ENCODE results near the gene GPR3.

GPR3 gene

GRCh38 chr1:27392096-27392777 is at the start of gene GPR3:
TSS of gene GPR3 (plus strand) at chr1:27392622. CDS start at chr1:27393799, 1,177 bp downstream.
- TF ChIP-seq FOXM1 (IDR thresholded peaks at IDR 0.05; ENCODE audit: borderline replicate concordance, low read depth) (peak; percentile 83), TEAD4 (IDR thresholded peaks at IDR 0.05) (no peak), CEBPB (IDR thresholded peaks at IDR 0.05) (no peak), YY1 (IDR thresholded peaks at IDR 0.05; ENCODE audit: low read depth) (no peak), CREB1 (IDR thresholded peaks at IDR 0.05; ENCODE audit: low read depth) (peak; percentile 50; the same call in 1 of the 2 replicates), NFIC (IDR thresholded peaks at IDR 0.05) (no peak), EP300 (IDR thresholded peaks at IDR 0.05; ENCODE audit: borderline replicate concordance) (no peak), TCF12 (IDR thresholded peaks at IDR 0.05; ENCODE audit: low read depth) (peak; percentile 52; the same call in 1 of the 2 replicates), ZBTB7A (IDR thresholded peaks at IDR 0.05; ENCODE audit: low read depth) (peak; percentile 99), TAF1 (IDR thresholded peaks at IDR 0.05; ENCODE audit: low read depth) (no peak), EGR1 (IDR thresholded peaks at IDR 0.05) (no peak), RAD21 (IDR thresholded peaks at IDR 0.05; ENCODE audit: low read depth) (peak; percentile 12; the same call in 1 of the 2 replicates)
- TF ChIP-seq, protein P1, sequence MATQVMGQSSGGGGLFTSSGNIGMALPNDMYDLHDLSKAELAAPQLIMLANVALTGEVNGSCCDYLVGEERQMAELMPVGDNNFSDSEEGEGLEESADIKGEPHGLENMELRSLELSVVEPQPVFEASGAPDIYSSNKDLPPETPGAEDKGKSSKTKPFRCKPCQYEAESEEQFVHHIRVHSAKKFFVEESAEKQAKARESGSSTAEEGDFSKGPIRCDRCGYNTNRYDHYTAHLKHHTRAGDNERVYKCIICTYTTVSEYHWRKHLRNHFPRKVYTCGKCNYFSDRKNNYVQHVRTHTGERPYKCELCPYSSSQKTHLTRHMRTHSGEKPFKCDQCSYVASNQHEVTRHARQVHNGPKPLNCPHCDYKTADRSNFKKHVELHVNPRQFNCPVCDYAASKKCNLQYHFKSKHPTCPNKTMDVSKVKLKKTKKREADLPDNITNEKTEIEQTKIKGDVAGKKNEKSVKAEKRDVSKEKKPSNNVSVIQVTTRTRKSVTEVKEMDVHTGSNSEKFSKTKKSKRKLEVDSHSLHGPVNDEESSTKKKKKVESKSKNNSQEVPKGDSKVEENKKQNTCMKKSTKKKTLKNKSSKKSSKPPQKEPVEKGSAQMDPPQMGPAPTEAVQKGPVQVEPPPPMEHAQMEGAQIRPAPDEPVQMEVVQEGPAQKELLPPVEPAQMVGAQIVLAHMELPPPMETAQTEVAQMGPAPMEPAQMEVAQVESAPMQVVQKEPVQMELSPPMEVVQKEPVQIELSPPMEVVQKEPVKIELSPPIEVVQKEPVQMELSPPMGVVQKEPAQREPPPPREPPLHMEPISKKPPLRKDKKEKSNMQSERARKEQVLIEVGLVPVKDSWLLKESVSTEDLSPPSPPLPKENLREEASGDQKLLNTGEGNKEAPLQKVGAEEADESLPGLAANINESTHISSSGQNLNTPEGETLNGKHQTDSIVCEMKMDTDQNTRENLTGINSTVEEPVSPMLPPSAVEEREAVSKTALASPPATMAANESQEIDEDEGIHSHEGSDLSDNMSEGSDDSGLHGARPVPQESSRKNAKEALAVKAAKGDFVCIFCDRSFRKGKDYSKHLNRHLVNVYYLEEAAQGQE (IDR thresholded peaks at IDR 0.05; ENCODE audit: low read depth): no peak
- TF ChIP-seq, protein P2, sequence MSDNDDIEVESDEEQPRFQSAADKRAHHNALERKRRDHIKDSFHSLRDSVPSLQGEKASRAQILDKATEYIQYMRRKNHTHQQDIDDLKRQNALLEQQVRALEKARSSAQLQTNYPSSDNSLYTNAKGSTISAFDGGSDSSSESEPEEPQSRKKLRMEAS (IDR thresholded peaks at IDR 0.05): no peak
- TF ChIP-seq, protein P3, sequence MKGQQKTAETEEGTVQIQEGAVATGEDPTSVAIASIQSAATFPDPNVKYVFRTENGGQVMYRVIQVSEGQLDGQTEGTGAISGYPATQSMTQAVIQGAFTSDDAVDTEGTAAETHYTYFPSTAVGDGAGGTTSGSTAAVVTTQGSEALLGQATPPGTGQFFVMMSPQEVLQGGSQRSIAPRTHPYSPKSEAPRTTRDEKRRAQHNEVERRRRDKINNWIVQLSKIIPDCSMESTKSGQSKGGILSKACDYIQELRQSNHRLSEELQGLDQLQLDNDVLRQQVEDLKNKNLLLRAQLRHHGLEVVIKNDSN (IDR thresholded peaks at IDR 0.05): no peak

DNA sequence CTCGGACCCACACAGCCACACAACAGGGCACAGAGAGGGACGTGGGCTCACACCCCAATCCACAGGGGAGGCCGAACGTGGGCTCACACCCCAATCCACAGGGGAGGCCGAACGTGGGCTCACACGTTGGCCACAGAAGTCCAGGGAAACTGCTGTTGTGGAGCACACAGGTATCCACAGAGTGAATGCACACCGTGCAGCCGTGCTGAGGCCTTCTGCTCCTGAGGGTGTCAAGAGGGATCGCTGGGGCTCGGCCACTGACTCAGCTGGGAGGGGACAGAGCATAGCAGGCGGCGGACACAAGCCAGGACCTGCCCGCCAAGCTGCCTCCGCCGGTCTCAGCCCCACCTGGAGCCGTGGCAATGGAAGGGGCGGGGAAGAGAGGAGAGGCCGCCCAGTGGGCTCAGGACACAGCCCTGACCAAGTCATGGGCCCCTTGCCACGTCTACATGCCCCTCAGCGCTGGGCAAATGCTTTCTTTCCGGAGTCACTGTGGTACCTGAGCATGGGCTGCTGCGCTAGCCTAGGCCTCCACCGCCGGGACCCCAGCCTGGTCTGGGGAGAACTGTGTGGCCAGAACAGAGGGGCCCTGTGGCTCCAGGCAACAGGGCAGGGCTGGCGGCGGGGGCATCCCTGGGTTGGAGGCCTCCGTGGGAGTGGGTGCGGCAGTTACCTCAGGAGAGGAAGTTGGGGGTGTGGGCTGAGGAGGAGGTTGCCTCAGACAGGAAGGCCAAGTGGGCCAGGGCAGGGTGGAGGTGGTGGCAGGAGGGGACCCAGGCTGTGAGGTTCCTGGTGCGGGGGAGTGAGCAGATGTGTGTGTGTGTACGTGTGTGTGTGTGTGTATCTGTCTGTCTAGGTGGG is 49.4 kb upstream of the GPR3 start:
- TF ChIP-seq NFIC (IDR thresholded peaks at IDR 0.05): no peak
- no peak for TF ChIP-seq TEAD4 (IDR thresholded peaks at IDR 0.05)
- peak; percentile 23; the same call in 1 of the 2 replicates for TF ChIP-seq TCF12 (IDR thresholded peaks at IDR 0.05; ENCODE audit: low read depth)
- TF ChIP-seq CREB1 (IDR thresholded peaks at IDR 0.05; ENCODE audit: low read depth): no peak
- TF ChIP-seq EGR1 (IDR thresholded peaks at IDR 0.05): no peak
- TF ChIP-seq, protein P3 (IDR thresholded peaks at IDR 0.05): no peak
- TF ChIP-seq YY1 (IDR thresholded peaks at IDR 0.05; ENCODE audit: low read depth): no peak; the same call in 1 of the 2 replicates
- TF ChIP-seq, protein P2 (IDR thresholded peaks at IDR 0.05): peak; percentile 76

DNA sequence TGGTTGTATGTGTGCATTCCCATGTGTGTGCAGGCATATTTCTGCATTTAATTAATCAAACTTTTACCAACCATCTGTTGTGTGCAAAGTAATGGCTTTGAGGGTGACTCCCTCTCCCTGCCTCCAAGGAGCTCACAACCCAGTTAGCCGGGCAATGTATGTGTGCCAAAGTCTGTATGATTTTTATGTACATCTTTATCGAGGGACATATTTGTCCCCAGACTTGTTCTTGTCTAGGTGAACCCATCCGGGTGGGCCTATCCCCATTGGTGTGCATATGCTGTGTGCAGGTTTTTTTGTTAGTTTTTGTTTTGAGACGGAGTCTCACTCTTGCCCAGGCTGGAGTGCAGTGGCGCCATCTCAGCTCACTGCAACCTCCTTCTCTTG is 48.8 kb upstream of the GPR3 start:
- TF ChIP-seq, protein P2 (IDR thresholded peaks at IDR 0.05): no peak
- TF ChIP-seq EP300 (IDR thresholded peaks at IDR 0.05; ENCODE audit: borderline replicate concordance) (no peak), YY1 (IDR thresholded peaks at IDR 0.05; ENCODE audit: low read depth) (no peak), FOXM1 (IDR thresholded peaks at IDR 0.05; ENCODE audit: borderline replicate concordance, low read depth) (no peak), TCF12 (IDR thresholded peaks at IDR 0.05; ENCODE audit: low read depth) (no peak), NFIC (IDR thresholded peaks at IDR 0.05) (no peak), CREB1 (IDR thresholded peaks at IDR 0.05; ENCODE audit: low read depth) (no peak), RAD21 (IDR thresholded peaks at IDR 0.05; ENCODE audit: low read depth) (no peak), TAF1 (IDR thresholded peaks at IDR 0.05; ENCODE audit: low read depth) (no peak), EGR1 (IDR thresholded peaks at IDR 0.05) (no peak)
- TF ChIP-seq, protein P3 (IDR thresholded peaks at IDR 0.05): no peak

DNA sequence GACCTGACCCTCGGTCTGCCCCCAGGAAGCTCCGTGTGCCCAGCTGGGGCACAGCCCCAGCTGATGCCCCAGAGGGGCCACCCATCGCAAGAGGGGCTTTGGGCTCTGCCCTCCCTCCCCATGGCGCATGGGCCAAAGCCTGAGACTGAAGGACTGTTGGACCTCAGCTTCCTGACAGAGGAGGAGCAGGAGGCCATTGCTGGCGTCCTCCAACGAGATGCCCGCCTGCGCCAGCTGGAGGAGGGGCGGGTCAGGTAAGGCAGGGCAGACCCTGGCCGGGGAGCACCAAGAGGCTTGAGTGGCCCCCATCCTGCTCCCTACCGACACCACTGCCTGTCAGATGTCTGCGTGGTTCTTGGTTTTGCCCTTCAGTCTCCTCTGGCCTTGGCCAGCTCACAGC is 47.1 kb upstream of the GPR3 start:
- TF ChIP-seq, protein P3 (IDR thresholded peaks at IDR 0.05): no peak
- no peak for TF ChIP-seq NFIC (IDR thresholded peaks at IDR 0.05)
- TF ChIP-seq EP300 (IDR thresholded peaks at IDR 0.05; ENCODE audit: borderline replicate concordance): no peak
- TF ChIP-seq EGR1 (IDR thresholded peaks at IDR 0.05): no peak
- no peak for TF ChIP-seq ZBTB7A (IDR thresholded peaks at IDR 0.05; ENCODE audit: low read depth)
- no peak for TF ChIP-seq FOXM1 (IDR thresholded peaks at IDR 0.05; ENCODE audit: borderline replicate concordance, low read depth)
- TF ChIP-seq RAD21 (IDR thresholded peaks at IDR 0.05; ENCODE audit: low read depth): no peak
- TF ChIP-seq, protein P1 (IDR thresholded peaks at IDR 0.05; ENCODE audit: low read depth): no peak
- TF ChIP-seq CREB1 (IDR thresholded peaks at IDR 0.05; ENCODE audit: low read depth): no peak
- no peak for TF ChIP-seq TEAD4 (IDR thresholded peaks at IDR 0.05)
- TF ChIP-seq CEBPB (IDR thresholded peaks at IDR 0.05): no peak
- no peak for TF ChIP-seq TAF1 (IDR thresholded peaks at IDR 0.05; ENCODE audit: low read depth)
- TF ChIP-seq, protein P2 (IDR thresholded peaks at IDR 0.05): no peak
- TF ChIP-seq YY1 (IDR thresholded peaks at IDR 0.05; ENCODE audit: low read depth): no peak
- TF ChIP-seq TCF12 (IDR thresholded peaks at IDR 0.05; ENCODE audit: low read depth): no peak

All from Ishikawa (cell line).